Nucleus accumbens (tissue), 56 donors: ENCODE data around the gene NUDT3.
"Not testable (repeated sequence)": the region's sequence is repeated elsewhere in the genome, so short reads cannot be mapped to it uniquely, and the experiment has no call there.

Source experiments
- DNase-seq, 56 donors: peaks; one replicate each; lab custom pipeline; 2025; lab: John Stamatoyannopoulos, UW

The NUDT3 gene

DNA sequence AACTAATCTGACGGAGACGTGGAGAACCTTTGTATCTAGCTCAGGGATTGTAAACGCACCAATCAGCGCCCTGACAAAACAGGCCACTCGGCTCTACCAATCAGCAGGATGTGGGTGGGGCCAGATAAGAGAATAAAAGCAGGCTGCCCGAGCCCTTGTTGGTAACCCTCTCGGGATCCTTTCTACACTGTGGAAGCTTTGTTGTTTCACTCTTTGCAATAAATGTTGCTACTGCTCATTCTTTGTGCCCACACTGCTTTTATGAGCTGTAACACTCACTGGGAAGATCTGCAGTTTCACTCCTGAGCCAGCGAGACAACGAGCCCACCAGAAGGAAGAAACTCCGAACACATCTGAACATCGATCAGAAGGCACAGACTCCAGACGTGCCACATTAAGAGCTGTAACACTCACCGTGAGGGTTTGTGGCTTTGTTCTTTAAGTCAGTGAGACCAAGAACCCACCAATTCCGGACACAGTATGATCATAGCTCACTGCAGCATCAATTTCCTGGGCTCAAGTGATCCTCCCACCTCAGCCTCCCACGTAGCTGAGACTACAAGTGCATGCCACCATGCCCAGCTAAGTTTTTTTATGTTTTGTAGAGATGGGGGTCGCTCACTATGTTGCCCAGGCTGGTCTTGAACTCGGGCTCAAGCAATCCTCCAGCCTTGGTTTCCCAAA, 122.7 kb downstream of the NUDT3 start:
- DNase-seq: not testable (repeated sequence)

DNA sequence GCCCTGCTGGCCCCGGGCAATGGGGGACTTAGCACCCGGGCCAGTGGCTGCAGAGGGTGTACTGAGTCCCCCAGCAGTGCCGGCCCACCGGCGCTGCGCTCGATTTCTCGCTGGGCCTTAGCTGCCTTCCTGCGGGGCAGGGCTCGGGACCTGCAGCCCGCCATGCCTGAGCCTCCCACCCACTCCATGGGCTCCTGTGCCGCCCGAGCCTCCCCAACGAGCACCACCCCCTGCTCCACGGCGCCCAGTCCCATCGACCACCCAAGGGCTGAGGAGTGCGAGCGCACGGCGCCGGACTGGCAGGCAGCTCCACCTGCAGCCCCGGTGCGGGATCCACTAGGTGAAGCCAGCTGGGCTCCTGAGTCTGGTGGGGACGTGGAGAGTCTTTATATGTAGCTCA, 123.3 kb downstream of the NUDT3 start:
- not testable (repeated sequence) for DNase-seq

DNA sequence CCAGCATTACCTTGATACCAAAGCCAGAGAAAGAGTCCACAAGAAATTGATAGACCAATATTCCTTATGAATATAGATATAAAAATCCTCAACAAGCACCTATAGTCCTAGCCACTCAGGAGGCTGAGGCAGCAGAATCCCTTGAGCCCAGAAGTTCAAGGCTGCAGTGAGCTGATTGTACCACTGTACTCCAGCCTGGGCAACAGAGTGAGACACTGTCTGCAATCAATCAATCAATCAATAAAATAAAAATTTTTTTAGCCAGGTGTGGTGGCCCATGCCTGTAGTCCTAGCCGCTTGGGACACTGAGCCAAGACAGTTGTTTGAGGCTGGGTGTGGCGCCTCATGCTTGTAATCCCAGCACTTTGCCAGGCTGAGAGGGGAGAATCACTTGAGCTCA, 124.7 kb downstream of the NUDT3 start:
- no peak for DNase-seq

DNA sequence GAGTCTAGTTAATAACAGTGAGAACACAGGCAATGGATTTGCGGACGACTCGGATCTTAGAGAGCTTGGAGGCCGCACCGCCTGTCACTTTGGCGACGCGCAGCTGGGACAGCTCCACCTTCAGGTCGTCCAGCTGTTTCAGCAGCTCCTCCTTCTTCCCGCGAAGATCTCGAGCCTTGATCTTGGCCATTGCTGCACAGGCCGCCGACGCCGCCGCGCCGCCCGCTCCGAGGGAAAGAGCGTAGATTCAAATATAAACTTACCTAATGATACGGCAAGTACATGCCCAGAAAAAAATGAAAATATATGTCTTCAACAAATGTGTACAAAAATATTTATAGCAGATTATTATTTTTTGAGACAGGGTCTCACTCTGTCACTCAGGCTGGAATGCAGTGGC, 129.0 kb downstream of the NUDT3 start:
- not testable (repeated sequence) for DNase-seq

DNA sequence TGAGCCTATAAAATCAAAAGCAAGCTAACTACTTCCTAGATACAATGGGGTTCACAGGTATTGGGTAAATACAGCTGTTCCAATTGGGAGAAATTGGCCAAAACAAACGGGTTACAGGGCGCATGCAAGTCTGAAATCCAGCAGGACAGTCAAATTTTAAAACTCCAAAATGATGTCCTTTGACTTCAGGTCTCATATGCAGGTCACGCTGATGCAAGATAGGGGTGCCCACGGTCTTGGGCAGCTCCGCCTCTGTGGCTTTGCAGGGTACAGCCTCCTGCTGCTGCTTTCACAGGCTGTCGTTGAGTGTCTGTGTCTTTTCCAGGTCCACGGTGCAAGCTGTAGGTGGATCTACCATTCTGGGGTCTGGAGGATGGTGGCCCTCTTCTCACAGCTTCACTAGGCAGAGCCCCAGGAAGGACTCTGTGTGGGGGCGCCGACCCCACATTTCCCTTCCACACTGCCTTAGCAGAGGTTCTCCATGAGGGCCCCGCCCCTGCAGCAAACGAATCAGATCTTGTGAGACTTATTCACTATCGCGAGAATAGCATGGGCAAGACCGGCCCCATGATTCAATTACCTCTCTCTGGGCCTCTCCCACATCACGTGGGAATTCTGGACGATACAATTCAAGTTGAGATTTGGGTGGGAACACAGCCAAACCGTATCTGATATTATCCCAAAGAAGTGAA, 131.7 kb downstream of the NUDT3 start:
- no peak for DNase-seq

DNA sequence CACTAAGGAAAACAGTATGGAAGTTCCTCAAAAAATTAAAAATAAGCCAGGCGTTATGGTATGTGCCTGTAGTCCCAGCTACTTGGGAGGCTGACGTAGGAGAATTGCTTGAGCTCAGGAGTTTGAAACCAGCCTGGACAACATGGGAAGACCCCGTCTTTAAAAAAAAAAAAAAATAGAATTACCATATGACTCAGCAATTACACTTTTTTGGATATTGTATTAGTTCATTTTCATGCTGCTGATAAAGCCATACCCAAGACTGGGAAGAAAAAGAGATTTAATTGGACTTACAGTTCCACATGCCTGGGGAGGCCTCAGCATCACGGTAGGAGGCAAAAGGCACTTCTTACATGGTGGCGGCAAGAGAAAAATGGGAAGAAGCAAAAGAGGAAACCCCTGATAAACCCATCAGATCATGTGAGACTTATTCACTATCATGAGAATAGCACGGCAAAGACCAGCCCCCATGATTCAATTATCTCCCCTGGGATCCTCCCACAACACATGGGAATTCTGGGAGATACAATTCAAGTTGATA, 132.9 kb downstream of the NUDT3 start:
- no peak for DNase-seq

DNA sequence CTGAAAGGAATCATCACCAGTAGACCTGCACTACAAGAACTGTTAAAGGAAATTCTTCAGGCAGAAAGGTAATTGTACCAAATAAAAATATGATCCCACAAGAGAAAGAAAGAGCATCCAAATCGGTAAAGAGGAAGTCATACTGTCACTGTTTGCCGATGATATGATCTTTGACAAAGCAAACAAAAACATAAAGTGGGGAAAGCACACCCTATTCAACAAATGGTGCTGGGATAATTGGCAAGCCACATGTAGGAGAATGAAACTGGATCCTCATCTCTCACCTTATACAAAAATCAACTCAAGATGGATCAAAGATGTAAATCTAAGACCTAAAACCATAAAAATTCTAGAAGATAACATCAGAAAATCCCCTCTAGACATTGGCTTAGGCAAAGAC, 140.1 kb downstream of the NUDT3 start:
- DNase-seq: not testable (repeated sequence)

DNA sequence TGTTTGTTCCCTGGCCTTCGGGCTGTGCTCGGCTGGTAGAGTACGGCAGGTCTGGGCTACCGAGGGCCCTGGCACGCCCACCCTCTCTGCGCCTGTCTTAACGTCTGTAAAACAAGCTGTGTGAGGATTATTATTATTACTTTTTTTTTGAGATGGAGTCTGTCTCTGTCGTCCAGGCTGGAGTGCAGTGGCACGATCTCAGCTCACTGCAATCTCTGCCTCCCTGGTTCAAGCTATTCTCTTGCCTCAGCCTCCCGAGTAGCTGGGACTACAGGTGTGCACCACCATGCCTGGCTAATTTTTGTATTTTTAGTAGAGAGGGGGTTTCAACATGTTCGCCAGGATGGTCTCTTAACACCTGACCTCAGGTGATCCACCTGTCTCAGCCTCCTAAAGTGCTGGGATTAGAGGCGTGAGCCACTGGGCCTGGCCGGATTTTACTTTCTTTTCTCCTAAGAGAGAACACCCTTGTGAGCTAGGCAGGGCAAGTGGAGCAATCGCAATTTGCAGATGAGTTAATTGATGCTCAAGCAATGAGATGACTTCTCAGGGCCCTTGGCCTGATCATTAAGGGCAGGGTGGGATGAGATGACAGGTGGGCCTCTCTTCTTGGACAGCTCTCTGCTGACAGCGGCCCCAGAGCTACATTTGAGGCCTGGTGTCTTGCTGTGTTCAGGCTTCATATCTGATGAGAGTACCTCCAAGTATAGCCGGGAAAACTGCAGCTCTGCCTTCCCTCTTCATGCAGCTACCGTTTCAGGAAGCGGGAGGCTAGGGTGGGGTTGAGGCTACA, 142.8 kb downstream of the NUDT3 start:
- no peak for DNase-seq

DNA sequence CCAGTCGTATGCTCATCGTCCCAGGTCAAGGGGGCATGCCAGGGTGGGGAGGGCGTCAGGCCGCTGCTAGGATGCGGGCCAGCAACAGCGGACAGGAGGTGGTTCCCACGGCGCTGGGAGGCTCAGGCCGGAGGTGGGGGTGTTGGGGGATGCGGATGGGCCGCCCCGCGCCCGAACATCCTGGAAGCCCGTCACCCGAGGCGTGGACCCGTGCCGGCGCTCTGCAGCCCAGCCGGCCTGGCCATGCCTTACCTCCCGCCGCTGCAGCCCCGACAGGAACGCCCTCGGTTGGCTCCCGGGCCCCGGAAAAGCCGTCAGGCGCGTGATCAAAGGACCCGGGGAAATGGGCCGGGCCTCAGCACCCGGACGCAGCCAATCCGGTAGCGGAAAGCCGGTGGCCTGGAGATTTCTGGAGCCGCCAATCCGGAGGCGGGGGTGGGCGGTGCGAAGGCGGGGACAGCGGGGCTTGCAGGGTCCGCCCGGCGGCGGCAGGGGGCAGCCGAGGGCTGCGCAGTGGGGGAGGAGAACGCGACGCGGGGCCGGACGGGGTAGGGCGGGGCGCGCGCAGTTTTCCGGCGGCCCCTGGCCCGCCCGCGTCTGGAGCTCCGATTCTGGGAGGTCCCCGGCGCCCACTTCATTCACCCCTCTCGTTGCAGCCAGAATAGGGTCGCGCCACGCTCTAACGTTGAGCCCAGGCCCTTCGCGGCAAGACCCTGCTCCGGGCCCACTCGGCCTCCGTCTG, 143.6 kb downstream of the NUDT3 start, which contains the start of gene SMIM29:
SMIM29 (minus strand) TSS at position 280 of the 742 bp plus-strand sequence. CDS start 1,215 bp downstream, outside the sequence.
- DNase-seq: peak; percentile 76 to 99 (median 95)

DNA sequence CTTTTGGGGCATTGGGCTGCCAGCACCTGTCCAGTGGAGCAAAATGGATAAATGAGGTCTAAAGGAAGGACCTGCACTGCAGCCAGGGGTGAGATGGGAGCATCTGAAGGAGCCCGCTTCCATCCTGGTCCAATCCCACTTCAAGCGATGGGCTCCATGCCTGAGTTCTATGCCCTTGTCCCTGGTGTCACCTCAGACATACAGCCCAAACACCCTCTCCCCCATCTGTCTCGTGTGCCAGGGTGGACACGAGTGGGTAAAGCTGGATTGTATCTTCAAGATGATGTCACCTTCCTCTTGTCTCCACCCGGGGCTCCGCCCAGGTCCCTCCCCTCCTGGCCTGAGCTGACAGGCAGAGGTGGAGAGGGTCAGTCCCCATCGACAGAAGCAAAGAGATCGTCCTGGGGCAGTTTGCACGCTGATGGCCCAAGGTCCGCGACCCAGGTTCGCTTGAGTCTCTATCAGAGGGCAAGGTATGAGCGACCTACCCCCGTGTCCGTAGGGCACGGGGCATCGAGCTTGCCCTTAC, 144.2 kb downstream of the NUDT3 start:
- peak in 20 of 56 donors; percentile 21 to 60 (median 48) for DNase-seq

DNA sequence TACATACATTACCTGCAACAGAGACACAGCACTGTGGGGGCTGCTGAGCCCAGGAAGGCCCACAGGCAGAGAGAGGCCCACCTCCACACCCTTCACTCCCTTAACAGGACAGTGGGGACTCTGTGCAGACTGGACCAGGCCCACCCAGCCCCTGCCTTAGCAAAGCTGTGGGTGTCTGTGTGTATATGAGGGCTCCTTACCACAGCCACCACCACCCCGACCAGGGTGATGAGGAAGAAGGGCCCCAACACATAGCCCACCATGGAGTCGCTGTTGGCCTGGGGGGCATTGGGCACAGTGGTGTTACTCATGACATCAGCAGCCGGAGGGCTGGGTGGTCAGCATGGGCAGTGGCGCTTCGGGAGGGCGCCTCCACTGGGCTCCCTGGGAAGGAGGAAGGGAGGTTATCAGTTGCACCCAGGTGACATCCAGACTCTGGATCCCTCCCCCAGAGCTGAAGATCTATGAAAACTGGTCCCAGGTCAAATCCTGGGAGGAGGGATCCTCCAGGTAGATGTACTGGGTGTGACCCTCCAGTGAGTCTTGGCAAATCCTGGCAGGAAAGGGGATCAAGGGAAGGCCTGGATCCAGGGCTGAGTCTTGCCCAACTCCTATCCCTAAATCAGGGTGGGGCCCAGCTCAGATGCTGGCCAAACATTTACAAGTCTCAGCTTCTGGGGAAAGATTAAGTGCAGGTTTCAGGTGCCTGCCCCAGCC, 144.8 kb downstream of the NUDT3 start:
- no peak for DNase-seq

DNA sequence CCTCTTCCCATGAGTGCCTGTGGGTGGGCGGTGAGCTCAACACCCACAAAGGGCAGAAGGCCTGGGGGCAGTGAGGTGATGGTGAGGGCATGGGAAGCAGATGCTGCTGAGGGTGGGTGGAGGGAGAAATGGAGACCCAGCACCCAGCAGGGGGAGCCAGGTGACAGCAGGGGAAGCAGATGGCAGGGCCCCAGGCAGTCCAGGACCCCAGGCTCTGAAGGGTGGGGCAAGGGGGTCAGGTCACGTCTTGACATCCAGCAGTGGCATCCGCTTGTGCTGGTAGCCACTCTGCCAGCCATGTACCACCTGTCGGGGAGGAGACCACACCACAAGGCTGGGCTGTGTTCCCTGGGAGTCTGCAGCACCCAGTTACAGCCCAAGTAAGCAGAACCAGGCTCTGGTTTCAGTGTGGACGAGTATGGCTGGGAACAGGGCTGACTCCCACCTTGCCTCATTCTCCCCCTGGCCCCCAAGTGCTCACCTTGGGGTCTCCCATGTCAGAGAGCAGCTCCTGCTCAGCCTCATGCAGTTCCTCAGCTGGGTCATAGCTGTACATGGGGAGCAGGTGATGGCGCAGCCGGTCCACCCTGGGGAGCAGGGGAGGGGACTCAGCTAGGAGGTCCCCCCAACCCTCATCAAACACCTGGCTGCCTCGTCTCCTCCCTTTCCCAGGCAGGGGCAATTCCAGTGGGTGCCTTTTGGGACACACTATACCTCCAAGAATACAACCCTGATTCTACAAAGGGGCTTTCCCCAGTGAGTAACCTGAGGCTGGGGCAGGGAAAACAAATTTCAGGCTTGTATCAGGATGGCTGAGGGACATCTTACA, 145.7 kb downstream of the NUDT3 start:
- peak in 8 of 56 donors; percentile 3 to 33 (median 17) for DNase-seq

DNA sequence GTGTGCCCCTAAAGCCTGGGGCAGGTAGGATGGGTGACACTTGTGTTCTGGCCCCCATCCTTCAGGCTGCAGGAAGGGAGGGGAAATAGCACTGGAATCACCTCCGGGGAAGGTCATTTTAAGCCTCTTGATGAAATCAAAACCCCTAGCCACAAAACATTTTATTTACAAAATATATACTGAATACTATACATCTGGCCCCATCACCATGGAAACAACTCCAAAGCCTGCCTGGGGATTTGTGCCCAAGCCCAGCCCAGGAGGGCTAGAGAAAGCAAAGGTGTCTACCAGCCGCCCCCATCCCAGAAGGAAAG, 146.3 kb downstream of the NUDT3 start:
- no peak for DNase-seq

DNA sequence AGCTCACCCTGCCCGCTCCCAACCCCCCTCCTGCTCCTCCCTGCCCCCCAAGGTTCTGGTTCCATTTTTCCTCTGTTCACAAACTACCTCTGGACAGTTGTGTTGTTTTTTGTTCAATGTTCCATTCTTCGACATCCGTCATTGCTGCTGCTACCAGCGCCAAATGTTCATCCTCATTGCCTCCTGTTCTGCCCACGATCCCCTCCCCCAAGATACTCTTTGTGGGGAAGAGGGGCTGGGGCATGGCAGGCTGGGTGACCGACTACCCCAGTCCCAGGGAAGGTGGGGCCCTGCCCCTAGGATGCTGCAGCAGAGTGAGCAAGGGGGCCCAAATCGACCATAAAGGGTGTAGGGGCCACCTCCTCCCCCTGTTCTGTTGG, 146.7 kb downstream of the NUDT3 start:
- not testable (repeated sequence) for DNase-seq

DNA sequence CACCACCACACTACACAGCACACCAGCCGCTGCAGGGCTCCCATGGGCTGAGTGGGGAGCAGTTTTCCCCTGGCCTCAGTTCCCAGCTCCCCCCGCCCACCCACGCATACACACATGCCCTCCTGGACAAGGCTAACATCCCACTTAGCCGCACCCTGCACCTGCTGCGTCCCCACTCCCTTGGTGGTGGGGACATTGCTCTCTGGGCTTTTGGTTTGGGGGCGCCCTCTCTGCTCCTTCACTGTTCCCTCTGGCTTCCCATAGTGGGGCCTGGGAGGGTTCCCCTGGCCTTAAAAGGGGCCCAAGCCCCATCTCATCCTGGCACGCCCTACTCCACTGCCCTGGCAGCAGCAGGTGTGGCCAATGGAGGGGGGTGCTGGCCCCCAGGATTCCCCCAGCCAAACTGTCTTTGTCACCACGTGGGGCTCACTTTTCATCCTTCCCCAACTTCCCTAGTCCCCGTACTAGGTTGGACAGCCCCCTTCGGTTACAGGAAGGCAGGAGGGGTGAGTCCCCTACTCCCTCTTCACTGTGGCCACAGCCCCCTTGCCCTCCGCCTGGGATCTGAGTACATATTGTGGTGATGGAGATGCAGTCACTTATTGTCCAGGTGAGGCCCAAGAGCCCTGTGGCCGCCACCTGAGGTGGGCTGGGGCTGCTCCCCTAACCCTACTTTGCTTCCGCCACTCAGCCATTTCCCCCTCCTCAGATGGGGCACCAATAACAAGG, 147.3 kb downstream of the NUDT3 start:
- DNase-seq: not testable (repeated sequence)

DNA sequence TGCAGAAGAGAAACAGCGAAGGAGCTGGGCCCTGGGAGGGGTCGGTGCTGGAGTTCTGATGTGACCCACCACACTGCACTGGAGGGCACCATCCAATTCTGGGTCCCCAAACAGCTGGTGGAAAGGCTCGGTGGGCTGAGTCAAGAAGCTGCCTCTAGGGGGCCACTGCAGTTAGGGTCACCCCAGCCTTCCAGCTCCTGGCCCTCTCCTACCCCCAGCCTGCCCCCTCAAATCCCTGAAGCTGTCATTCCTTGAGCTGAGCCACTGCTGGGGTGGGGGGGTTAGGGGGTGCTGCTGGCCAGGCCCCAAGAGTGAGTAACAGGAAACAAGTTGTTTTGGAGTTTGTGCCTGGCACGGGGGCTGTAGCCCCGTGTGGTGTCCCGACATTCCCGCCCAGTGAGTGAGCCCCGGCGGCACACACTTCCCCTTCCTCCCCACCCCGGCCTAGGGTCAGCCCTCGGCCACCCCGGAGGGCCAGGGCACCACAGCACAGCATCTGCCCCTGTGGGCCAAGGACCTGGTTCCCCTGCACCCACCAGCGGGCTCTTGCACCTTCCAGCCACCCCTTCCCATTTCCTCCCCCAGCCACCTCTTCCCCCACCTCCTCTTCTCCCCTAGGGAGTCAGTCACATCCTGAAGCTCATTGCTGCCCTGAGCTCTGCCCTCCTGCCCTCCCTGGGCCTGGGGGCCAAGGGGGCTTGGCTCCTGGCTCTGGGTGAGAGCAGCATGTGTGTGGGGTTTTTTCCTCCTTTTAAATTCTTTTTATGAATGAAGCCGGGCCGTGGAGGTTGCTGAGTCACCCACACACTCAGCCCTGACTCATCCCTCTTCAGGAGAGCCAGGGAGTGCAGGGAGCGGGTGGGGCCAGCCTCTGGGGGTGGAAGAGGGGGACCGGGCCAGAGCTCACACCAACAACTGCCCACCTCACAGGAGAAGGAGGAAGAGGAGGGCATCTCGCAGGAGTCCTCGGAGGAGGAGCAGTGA, 148.3 kb downstream of the NUDT3 start:
- DNase-seq: peak in 32 of 56 donors; percentile 17 to 85 (median 41)
